ENCODE measurements around the gene TUBGCP2.

Gene TUBGCP2

DNA sequence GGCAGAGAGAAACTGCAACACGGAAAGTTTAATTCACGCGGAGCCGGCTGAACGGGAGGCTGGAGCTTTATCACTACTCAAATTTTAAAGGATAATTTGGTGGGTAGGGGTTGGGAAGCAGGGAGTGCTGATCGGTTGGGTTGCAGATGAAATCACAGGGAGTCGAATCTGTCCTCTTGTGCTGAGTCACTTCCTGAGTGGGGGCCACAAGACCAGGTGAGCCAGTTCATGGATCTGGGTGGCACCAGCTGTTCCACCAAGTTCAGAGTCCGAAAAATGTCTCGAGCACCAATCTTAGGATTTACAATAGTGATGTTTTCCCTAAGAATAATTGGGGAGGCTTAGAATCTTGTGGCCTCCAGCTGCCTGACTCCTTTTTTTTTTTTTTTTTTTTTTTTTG, 34.9 kb upstream of the TUBGCP2 start:
- DNase-seq (ENCODE audit: low spot score), result no peak

DNA sequence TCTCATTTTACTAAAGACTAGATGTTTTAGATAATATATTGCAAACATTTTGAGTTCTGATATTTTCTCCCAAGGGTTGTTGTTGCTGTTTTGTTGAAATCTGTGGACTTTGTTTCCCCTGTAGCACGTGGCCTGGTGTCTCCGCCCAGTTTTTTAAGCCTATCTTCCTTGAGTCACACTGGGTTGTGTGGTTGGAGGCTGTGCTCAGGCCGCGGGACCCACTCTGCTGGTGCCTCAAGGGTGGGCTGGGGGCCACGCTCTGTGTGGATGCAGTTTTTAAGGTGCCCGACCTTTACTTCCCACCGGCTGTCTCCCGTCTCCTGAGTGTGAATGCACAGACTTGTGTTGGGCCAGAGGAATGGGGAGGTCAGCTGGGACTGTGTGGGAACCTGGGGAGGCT, 34.3 kb upstream of the TUBGCP2 start:
- no peak for DNase-seq (ENCODE audit: low spot score)

DNA sequence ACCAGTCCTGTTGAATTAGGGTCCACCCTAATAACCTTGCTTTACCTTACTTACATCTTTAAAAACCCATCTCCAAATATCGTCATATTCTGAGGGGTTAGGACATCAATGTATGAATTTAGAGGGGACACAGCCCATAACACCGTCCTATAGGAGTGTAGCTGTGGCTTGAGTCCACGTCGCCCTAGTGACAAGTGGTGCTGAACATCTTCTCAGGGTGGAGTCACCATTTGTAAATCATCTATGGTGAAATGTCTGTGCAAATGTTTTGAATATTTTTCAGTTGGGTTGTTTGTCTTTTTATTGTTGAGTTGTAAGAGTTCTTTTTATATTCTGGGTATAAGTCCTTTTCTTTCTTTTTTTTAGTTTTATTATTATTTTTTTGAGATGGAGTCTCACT, 33.3 kb upstream of the TUBGCP2 start:
- DNase-seq (ENCODE audit: low spot score), result no peak

DNA sequence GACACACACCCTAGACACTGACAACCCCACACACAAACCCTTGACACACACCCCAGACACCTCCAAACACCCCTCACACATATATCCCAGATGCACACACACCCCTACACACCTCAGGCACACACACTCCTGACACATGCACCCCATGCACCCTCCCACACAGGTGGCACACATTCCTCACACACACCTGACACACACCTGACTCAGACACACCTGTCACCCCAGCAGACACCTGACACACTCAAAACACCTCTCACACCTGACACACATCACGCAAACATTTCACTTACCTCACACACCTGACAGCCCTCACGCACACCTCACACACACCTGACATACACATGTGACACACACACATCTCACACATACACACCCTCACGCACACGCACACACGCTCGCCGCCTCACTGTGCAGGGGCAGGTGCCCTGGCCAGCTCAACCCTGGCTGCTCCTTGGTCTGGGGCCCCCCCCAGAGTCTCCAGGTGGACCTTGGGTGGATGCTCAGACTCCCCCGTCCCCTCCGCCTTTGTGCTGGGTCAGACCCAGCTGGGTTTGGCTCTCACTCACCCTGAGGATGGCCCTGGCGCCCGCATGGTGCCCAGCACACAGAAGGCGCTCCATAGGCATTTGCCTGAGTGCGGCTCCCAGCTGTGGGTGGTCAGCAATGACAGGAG, 31.2 kb upstream of the TUBGCP2 start:
- DNase-seq (ENCODE audit: low spot score), result no peak

DNA sequence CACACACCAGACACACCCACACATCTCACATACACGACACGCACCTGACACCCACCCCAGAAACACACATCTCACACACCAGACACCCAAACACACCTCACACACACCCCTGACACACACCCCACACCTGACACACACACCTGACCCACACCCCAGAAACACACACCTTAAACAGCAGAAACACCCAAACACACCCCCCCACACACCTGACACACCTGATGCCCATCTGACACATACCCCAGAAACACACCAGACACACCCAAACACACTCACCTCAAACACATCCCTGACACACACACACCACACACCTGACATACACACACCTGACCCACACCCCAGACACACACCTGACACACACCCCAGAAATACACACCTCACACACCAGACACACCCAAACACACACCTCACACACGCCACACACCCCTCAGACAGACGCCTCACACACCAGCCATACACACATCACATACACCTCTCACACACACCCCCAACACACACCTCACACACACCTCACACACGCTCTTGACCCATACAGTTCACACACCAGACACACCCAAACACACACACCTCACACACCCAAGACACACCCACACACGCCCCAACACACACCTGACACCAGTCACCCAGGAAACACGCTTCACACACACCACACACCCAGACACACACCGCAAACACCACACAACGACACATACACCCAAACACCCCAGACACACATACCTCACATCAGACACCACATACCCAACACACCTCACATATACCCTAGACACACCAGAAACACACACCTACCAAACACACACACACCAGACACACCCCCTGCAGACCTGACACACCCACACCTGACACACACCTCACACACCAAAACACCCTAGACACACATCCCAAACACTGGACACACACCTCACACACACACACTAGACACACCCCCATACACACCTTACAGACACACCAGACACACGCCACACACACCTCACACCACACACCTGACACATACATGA, 29.7 kb upstream of the TUBGCP2 start:
- no peak for DNase-seq (ENCODE audit: low spot score)

DNA sequence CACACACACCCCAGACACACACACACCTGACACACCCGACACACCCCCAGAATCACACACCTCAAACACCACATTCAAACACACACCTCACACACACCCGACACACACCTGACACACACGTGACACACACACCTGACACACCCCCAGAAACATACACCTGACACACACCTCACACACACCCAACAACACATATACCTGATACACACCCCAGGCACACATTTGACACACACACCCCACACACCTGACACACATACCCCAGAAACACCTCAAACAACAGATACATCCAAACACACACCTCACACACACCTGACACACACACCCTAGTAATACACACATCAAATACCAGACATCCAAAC, 28.7 kb upstream of the TUBGCP2 start:
- no peak for DNase-seq (ENCODE audit: low spot score)

DNA sequence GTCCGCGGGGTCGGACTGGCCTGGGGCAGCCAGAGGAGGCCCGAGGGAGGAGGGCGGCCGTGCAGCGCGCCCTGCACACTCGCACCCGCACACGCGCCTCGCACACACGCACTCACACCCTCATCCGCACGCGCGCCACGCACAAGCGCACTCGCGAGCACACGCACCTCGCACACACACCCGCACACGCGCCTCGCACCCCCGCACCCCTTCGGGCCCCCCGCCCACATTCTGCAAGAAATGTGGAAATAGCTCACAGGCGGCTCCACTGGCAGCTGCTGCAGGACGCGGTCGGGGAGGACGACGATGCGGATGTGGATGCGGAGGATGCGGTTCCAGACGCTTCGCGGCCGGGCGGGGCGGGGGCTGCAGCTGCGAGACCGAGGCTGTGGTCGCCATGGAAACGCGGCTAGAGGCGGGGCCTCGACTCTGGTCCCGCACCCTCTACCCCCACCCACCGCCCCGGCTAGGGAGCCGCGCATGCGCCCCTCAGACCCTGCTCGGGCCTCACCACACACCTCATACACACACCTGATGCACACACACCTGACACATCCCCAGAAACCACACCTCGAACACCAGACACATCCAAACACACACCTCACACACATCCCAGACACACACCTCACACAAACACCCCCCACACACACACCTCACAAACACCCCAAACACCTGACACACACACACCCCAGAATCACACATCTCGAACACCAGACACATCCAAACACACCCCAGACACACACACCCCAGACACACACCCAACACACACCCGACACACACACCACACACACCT, 28.1 kb upstream of the TUBGCP2 start, which contains the start of gene CALY:
Gene CALY (minus strand): TSS at position 320 of the 793 bp plus-strand sequence. CDS start 7,907 bp downstream, outside the sequence.
- no peak for DNase-seq (ENCODE audit: low spot score)

DNA sequence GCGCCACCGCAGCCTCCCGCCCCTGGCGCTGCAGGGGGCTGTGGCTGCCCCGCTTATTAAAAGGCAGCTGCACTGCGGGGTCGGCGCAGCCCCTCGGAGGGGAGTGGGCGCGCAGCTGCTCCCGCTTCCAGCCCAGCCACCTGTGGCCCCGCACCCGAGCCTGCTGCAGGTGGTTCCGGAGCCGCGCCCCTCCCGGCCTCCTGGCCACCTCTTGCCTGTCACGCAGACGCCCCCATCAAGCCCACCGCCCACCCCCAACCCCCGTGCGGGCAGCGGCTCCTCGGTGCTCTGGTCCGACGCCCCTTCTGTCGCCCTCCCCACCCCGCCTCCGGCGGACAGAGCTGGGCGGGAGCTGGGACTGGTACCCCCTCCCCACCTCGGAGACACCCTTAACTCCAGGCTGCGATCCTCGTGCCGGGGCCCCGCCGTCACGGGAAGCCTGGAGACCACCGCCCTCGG, 27.5 kb upstream of the TUBGCP2 start:
- no peak for DNase-seq (ENCODE audit: low spot score)

DNA sequence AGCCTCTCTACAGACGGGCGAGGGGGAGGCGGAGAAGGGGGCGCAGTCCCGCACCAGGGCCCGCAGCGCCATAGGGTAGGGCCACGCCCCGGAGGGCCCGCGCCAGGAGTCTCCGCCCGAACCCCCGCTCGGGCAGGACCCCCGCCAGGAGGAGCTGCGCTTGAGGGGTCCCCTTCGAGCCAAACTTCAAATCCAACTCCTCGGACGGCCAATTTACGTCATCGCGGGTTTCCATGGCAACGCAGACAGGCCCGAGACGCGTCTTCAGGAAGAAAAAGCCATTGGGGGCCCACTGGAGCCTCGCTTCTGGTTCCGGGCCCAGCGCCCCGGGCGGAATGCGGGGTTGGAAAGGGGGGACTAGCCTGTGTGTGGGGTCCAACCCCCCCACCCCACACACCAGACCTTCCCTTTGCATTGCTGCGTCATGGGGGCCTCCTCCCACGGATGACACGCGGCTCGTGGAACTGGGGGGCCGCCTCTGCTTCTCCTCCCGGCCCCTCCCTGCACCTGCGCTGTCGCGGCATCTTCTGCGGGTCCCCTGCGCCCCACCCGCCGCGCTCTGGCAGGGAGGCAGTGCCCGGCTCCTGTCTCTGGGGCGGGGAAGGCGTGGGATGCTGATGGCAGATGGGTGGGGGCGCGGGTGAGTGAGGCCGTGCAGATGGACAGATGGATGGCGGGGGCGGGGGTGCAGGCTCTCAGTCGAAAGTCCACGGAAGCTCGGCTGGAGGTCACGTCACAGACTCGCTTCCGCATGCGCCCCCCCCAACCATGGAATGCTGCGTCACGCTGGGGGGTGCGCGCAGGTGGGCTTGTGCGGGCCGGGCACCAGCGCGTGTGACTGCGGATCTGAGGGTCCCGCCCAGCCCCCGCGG, 26.8 kb upstream of the TUBGCP2 start:
- DNase-seq (ENCODE audit: low spot score), result no peak

DNA sequence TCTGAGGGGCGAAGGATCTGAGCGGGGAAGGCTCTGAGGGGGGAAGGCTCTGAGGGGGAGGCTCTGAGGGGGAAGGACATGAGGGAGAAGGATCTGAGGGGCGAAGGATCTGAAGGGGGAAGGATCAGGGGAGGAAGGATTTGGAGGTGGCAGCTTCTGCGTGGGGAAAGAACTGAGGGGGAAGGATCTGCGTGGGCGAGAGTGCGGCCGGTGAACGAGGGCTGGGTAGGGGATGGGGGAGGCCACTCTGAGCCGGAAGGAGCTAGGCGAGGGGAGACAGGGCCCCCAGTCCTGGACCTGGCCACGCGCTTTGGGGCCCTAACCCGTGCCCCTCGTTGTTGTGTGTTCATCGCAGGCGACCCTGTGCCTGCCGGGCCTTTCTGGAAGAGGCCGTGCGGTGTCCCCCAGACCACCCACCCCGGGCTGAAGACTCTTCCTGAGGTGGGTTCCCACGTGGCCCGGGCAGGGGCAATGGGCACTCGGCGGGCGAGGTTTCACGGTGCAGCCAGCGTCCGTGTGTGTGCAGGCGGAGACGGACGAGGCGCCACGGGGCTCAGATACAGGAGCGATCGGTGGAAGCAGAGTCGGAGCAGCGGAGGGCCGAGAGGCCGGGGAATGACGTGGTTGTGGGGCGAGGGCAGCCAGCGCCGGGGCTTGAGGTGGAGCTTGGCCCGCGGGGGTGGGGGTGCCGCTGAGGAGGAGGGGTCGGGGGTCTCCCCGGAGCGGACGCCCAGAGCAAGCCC, 26.0 kb upstream of the TUBGCP2 start:
- no peak for DNase-seq (ENCODE audit: low spot score)

DNA sequence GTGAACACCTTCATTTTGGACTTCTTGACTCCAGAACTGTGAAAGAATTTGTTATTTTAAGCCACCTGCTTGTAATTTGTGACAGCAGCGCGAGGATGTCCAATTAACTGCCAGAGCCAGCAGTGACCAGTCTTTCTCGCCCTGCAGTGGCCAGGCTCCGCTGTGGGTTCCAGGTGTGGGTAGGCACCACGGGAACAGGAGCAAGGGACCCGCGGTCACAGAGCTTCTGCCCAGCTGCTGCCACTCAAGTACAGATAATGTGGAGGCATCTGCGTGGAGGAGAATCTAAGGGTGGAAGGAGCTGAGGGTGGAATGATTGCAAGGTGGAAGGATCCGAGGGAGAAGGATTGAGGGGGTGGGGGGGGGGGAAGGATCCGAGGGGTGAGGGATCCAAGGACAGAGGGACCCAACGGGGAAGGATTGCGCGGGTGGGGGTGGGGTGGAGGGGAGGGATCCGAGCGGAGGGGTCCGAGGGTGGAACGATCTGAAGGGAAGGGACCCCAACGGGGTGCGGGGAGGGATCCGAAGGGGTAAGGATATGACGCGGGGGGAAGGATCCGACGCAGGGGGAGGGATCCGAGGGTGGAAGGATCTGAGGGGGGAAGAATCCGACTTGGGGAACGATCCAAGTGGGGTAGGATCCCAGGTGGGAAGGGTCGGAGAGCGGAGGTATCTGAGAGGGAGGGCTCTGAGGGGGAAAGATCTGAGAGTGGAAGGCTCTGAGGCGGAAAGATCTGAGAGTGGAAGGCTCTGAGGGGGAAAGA, 24.4 kb upstream of the TUBGCP2 start:
- no peak for DNase-seq (ENCODE audit: low spot score)

DNA sequence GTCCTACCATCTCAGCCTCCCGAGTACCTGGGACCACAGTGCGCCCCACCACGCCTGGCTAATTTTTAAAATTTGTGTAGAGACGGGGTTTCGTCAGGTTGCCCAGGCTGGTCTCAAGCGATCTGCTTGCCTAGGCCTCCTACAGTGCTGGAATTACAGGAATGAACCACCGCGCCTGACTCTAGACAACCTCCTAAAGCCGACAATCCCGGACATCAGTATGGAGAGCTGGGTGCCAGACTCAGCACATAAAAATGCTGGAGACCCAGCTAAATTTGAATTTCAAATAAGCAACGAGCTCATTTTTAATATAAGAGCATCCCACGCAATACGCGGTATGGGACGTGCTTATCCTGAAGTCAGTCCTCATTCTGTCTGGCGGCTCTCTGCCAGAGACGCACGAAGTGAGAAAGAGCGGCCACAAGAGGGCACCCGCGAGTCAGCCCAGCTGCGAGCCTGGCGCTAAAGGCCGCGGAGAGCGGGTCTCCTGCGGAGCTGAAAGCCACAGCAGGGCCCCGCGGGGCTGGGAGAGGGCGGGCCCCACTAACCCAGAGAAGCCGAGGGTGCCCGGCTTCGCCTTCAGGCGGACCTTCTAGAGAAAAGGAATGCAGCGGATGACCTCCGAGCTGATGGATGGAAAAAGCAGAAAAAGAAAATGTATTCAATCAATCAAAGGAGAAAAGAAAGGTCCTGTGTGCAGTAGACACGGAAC, 21.0 kb upstream of the TUBGCP2 start:
- peak; percentile 83 for DNase-seq (ENCODE audit: low spot score)

DNA sequence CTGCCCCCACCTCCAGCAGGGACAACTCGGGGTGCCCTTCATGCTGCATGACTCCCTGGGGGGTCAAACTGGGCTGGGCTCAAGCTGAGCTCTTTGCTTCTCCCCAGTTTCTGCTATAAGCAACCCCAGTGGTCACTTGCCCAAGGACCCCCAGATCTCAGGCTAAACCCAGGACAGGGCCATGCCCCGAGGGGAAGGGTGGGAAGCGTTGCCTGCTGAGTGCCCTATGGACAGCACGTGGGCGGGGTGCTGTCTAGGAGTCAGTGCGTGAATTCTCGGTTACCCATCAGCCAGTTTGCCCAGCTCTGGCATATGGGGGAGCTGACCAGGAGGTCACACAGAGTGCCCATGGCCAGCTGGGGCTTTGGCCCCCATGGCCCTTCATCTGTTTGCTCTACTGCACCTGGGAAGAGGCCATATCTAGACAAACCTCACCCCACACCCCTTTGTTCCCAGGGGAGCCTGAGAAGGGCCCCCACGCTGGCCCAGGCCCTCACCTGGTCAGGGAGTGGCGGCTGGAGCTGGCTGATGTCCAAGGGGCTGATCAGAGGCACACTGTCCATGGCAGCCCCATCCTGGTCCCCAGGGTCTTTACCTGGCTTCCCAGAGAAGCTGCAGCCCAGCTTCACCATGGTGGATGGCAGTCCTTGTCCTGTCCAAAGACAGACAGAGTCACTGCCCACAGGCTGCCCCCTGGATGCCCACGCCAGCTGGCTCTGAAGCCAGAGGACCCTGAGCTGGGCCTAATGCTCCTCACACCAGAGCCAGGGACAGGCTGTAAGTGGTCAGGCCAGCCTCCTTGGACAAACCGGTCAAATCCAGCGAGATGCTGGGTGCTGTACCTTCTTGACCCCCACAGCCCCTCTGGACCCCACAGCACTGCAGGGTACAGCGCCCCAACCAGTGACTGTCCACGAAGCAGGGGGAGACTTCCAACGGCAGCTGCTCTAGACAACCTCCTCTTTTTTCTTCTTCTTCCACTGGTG, 20.0 kb upstream of the TUBGCP2 start:
- DNase-seq (ENCODE audit: low spot score), result no peak

DNA sequence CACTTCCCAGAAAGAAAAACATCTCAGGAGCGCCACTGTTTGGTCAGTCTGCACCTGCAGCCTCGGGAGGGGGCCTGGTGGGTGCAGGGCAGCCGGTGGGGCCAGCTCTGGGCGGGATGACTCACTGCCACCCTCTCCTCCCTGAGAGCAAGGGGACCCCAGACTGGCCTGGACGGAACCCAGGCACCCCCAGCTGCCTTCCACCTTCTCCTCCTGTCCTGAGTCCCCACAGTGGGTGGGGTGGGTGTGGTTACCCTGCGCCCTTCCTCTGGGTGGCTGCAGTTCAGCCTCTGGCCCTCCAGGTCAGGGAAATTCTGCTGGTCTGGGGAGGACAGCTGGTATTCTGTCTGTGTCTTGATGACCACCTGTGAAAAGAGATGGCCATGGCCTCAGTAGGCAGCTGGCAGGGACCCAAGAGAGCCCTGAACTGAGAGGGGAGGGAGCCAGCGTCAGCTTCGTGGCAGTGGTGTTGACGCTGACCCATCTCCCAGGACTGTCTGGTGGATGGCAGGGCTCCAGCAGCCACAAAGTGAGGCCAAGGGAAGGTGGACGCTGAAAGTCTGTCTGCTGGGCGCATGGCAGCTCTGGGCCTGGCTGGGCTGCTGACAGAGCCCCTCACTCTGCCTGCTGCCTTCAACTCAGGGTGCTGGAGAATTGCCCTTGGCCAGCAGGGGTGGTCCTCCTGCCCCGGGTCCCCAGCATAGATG, 19.1 kb upstream of the TUBGCP2 start:
- DNase-seq (ENCODE audit: low spot score), result no peak

DNA sequence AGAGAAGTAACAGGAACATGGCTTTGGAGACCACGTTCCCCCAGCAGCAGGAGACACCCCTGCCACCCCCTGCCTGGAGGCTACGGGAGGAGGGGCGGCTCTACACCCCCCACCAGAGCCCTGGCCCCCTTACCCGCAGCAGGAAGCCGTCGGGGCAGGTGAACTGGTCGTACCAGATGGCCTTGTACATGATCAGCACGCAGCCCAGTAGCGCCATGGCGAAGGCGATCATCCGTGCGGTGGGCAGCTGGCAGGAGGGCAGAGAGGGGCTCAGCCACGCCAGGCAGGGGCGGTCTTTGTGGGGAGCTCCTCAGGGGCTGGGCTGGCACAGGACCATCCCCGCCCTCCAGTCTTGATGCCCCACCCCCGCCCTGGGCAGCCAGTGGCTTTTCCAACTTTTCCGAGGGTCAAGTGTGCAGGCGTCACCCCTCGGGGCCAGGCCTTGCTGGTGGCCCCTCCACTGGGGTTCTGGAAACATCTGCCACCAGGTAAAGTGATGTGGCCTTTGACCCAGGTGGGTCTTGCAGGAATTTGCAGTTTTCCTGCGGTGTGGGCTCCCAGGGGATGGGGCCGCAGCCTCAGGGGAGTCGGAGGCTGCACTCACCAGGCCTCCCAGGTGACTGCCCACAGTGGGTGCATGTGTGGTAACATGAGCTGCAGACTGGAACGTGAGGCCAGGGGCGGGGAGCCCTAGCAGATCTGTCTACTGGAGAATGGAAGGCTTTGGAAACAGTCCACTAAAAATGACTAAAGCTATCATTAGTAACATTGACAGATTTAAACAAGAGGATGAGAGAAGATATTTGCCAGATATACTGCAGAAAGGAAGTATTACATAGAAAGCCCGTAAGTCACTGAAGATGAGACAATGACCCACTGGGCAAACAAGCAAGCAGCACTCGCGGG, 18.3 kb upstream of the TUBGCP2 start:
- no peak for DNase-seq (ENCODE audit: low spot score)

DNA sequence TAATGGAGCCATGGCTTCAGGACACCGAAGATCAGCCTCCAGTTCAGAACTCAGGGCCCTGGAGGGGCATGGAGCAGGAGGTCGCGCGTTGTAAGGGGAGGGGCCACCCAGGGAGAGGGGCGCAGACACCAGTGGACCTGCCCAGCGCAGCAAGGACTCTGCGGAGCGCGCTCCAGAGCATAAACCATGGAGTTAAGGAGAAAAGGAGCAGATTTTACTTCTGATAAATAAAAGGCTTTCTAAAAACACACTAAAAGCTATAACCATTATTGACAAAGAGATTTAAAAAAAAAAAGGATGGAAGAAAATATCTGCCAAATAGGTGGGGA, 17.5 kb upstream of the TUBGCP2 start:
- no peak for DNase-seq (ENCODE audit: low spot score)

All from kidney capillary endothelial cell (primary cell).